ENCODE results near the gene ARRDC2.

GRCh38 chr19:17966129-17966483 is 41.9 kb upstream of the ARRDC2 start:
- TF ChIP-seq, protein P1, sequence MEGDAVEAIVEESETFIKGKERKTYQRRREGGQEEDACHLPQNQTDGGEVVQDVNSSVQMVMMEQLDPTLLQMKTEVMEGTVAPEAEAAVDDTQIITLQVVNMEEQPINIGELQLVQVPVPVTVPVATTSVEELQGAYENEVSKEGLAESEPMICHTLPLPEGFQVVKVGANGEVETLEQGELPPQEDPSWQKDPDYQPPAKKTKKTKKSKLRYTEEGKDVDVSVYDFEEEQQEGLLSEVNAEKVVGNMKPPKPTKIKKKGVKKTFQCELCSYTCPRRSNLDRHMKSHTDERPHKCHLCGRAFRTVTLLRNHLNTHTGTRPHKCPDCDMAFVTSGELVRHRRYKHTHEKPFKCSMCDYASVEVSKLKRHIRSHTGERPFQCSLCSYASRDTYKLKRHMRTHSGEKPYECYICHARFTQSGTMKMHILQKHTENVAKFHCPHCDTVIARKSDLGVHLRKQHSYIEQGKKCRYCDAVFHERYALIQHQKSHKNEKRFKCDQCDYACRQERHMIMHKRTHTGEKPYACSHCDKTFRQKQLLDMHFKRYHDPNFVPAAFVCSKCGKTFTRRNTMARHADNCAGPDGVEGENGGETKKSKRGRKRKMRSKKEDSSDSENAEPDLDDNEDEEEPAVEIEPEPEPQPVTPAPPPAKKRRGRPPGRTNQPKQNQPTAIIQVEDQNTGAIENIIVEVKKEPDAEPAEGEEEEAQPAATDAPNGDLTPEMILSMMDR (IDR thresholded peaks at IDR 0.05) = no peak
- no peak for TF ChIP-seq POLR2A (IDR thresholded peaks at IDR 0.05)
